Uterus (tissue), 2 donors: ENCODE results near the gene DNAH10.

ENCODE experiments used
- CTCF ChIP-seq, 4 experiments: fragments of 200-600 bp in 2 of 4; fragments of 450-650 bp in 2 of 4; sonication (generic) in 2 of 4; IDR thresholded peaks; one replicate each; pipeline ENCODE4 v1.5.1; 2016 to 2019; ENCODE audit warnings: antibody characterized with exemption in 4 of 4, mild to moderate bottlenecking in 2 of 4, moderate library complexity in 1 of 4
- POLR2A ChIP-seq, 2 donors: fragments of 450-650 bp; IDR thresholded peaks; one replicate each; pipeline ENCODE4 v1.6.1; 2016; ENCODE audit warnings: antibody characterized with exemption in 2 of 2, mild to moderate bottlenecking in 1 of 2, moderate library complexity in 1 of 2

DNA sequence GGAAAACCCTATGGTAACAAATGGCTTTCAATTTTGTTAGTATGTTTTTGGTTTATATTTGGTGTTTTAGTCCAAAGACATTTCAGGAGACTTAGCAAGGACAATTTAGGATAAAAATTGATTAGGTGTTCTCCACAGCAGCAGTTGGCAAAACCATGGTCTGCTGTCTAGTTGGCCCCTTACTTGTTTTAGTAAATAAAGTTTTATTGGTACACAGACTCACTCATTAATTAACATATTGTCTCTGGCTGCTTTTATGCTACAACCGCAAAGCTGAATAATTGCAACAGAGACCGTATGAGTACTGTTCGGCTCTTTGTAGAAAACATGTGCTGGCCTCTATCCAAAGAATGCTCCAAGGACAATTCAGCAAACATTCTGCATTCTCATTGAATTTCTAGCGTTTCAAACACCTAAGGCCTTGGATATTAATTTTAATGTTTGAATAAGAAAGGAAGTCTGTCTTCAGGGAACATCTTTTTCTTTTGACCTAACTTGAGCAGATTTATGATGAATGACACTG, 132.8 kb downstream of the DNAH10 start:
- TF ChIP-seq CTCF (IDR thresholded peaks at IDR 0.05) (no peak), POLR2A (IDR thresholded peaks at IDR 0.05) (no peak)
